CD4-positive, alpha-beta memory T cell (primary cell): ENCODE measurements around the gene RDH12. TPM values are rescaled to one million over a fixed set of nuclear protein-coding genes. Genes with fewer than 3 reads are reported as not detected.

Source experiments
- CTCF ChIA-PET: fragments of 350-600 bp; sonication (Branson Sonifier 250); formaldehyde crosslinking; loops from one replicate; lab custom pipeline; 2021; ENCODE audit warnings: inconsistent platforms; ENCODE audit not compliant: partially characterized antibody; lab: Charles Lee
- POLR2A ChIA-PET: fragments of 350-600 bp; sonication (Branson Sonifier 250); formaldehyde crosslinking; loops from one replicate; lab custom pipeline; 2021; ENCODE audit not compliant: partially characterized antibody; lab: Charles Lee
- DNase-seq, 5 donors: peaks; one replicate each; pipeline versions ENCODE4 v3.0.0 to v3.0.0-alpha.2; 2020 to 2022; ENCODE audit warnings: mixed read lengths in 1 of 5
- H3K27ac ChIP-seq: one replicate; pipeline ENCODE4 v1.7.0; 2013; ENCODE audit warnings: low read depth, low read length
- H3K27me3 ChIP-seq: 2 replicates; pipeline ENCODE4 v1.7.0; 2013; ENCODE audit warnings: mild to moderate bottlenecking, low read length, moderate library complexity; ENCODE audit not compliant: insufficient read depth
- H3K36me3 ChIP-seq: 2 replicates; pipeline ENCODE4 v1.7.0; 2013; ENCODE audit warnings: mild to moderate bottlenecking, low read length, moderate library complexity; ENCODE audit not compliant: insufficient read depth
- H3K4me1 ChIP-seq: 2 replicates; pipeline ENCODE4 v1.7.0; 2013; ENCODE audit warnings: mild to moderate bottlenecking, low read length, moderate library complexity; ENCODE audit not compliant: insufficient read depth
- H3K4me3 ChIP-seq, 2 donors: one replicate each; pipeline ENCODE4 v1.7.0; 2013; ENCODE audit warnings: low read length in 2 of 2, mild to moderate bottlenecking in 1 of 2
- H3K9me3 ChIP-seq, 2 donors: one replicate each; pipeline ENCODE4 v1.7.0; 2013; ENCODE audit warnings: low read length in 2 of 2, control low read depth in 1 of 2; ENCODE audit not compliant: control insufficient read depth in 1 of 2
- H3K27ac Mint-ChIP-seq, 7 donors: one replicate each; pipeline ENCODE4 v1.8.0; 2020 to 2021; ENCODE audit warnings: mixed read lengths in 7 of 7, mild to moderate bottlenecking in 6 of 7, inconsistent platforms in 3 of 7, moderate library complexity in 3 of 7
- H3K27me3 Mint-ChIP-seq, 2 donors: one replicate each; pipeline ENCODE4 v1.8.0; 2020 to 2021; ENCODE audit warnings: mixed read lengths in 2 of 2
- H3K36me3 Mint-ChIP-seq, 2 donors: one replicate each; pipeline ENCODE4 v1.8.0; 2020 to 2021; ENCODE audit warnings: mixed read lengths in 2 of 2, inconsistent platforms in 1 of 2, mild to moderate bottlenecking in 1 of 2
- H3K4me1 Mint-ChIP-seq, 4 donors: one replicate each; pipeline ENCODE4 v1.8.0; 2020 to 2021; ENCODE audit warnings: mixed read lengths in 4 of 4, mild to moderate bottlenecking in 1 of 4
- H3K4me3 Mint-ChIP-seq, 8 donors: one replicate each; pipeline ENCODE4 v1.8.0; 2020 to 2021; ENCODE audit warnings: mixed read lengths in 8 of 8, mild to moderate bottlenecking in 7 of 8, moderate library complexity in 6 of 8, inconsistent platforms in 3 of 8
- H3K9me3 Mint-ChIP-seq, 8 donors: one replicate each; pipeline ENCODE4 v1.8.0; 2020 to 2021; ENCODE audit warnings: mixed read lengths in 8 of 8, mild to moderate bottlenecking in 5 of 8, inconsistent platforms in 3 of 8, moderate library complexity in 1 of 8
- intact Hi-C: fragments of 100-400 bp; cut with micrococcal nuclease; formaldehyde crosslinking; loops from one replicate; pipeline ENCODE4 v1.15.1; 2023
- polyA plus RNA-seq, 2 donors: library from polyadenylated mRNA; unstranded; fragments of 300-500 nt; fragmentation: Illumina TruSeq; gene quantifications; one replicate each; pipeline ENCODE4 v1.2.3, GENCODE V29; 2021
- total RNA-seq, 2 experiments: library from RNA; stranded (reverse); gene quantifications; one replicate each; pipeline ENCODE4 v1.2.3, GENCODE V29; 2021

Gene RDH12
- total and polyA plus RNA-seq, 4 experiments from 2014 or later, result not detected

GRCh38 chr14:67736771-67737170, 35.1 kb downstream of the RDH12 start:
- Mint-ChIP-seq H3K4me3 (no peak overlapping the region), H3K9me3 (peaks cover 0 to 2% (median 0%) of the 10 kb centered on the region in 8 donors), H3K27me3 (no peaks in the 10 kb centered on the region), H3K27ac (no peak overlapping the region), H3K36me3 (no peaks in the 10 kb centered on the region), H3K4me1 (peaks cover 0 to 8% (median under 1%) of the 10 kb centered on the region in 4 donors)
- no peak overlapping the region for H3K27ac ChIP-seq
- no peaks in the 10 kb centered on the region for H3K36me3 ChIP-seq
- ChIA-PET CTCF (no interaction called here), POLR2A (no interaction called here)
- H3K27me3 ChIP-seq, result no peaks in the 10 kb centered on the region
- no peaks in the 10 kb centered on the region for H3K9me3 ChIP-seq
- DNase-seq, result no peak
- intact Hi-C loops, result no loop called here
- H3K4me3 ChIP-seq, result no peak overlapping the region
- no peaks in the 10 kb centered on the region for H3K4me1 ChIP-seq

GRCh38 chr14:67738740-67739504, 37.2 kb downstream of the RDH12 start:
- Mint-ChIP-seq H3K27me3 (no peaks in the 10 kb centered on the region), H3K4me3 (no peak overlapping the region), H3K36me3 (no peaks in the 10 kb centered on the region), H3K27ac (peak overlapping the region in 1 of 7 donors; percentile 31), H3K4me1 (peaks cover 0 to 8% (median under 1%) of the 10 kb centered on the region in 4 donors), H3K9me3 (peaks cover 0 to 4% (median 0%) of the 10 kb centered on the region in 8 donors)
- Histone ChIP-seq H3K9me3 (no peaks in the 10 kb centered on the region), H3K4me1 (no peaks in the 10 kb centered on the region), H3K27me3 (no peaks in the 10 kb centered on the region), H3K4me3 (no peak overlapping the region), H3K27ac (no peak overlapping the region), H3K36me3 (no peaks in the 10 kb centered on the region)
- ChIA-PET CTCF (no interaction called here), POLR2A (no interaction called here)
- peak in 3 of 5 donors; percentile 2 to 46 (median 26) for DNase-seq
- intact Hi-C loops, result no loop called here

- H3K4me3 Mint-ChIP-seq, result no peak overlapping the region
- Histone ChIP-seq H3K36me3 (peaks cover 13% of the 10 kb centered on the region), H3K4me1 (no peaks in the 10 kb centered on the region), H3K27ac (no peak overlapping the region), H3K9me3 (no peaks in the 10 kb centered on the region), H3K4me3 (no peak overlapping the region), H3K27me3 (no peaks in the 10 kb centered on the region)
- POLR2A ChIA-PET, result no interaction called here
- H3K4me1 Mint-ChIP-seq, result peaks cover 0 to 6% (median under 1%) of the 10 kb centered on the region in 4 donors
- no peak overlapping the region for H3K27ac Mint-ChIP-seq
- no peaks in the 10 kb centered on the region for H3K27me3 Mint-ChIP-seq
- CTCF ChIA-PET, result no interaction called here
- intact Hi-C loops, result no loop called here
- H3K36me3 Mint-ChIP-seq, result peaks cover 27 to 32% of the 10 kb centered on the region in 2 donors
- H3K9me3 Mint-ChIP-seq, result peaks cover 0 to 5% (median 0%) of the 10 kb centered on the region in 8 donors
- no peak for DNase-seq
These were observed 42.4 kb downstream of the RDH12 start for GRCh38 chr14:67744046-67744445.

- Histone ChIP-seq H3K27me3 (no peaks in the 10 kb centered on the region), H3K36me3 (peaks cover 34% of the 10 kb centered on the region), H3K9me3 (no peaks in the 10 kb centered on the region), H3K4me3 (no peak overlapping the region), H3K4me1 (no peaks in the 10 kb centered on the region), H3K27ac (no peak overlapping the region)
- no peak overlapping the region for H3K4me3 Mint-ChIP-seq
- peaks cover 54 to 57% of the 10 kb centered on the region in 2 donors for H3K36me3 Mint-ChIP-seq
- POLR2A ChIA-PET, result no interaction called here
- intact Hi-C loops, result no loop called here
- CTCF ChIA-PET, result no interaction called here
- no peaks in the 10 kb centered on the region for H3K27me3 Mint-ChIP-seq
- H3K27ac Mint-ChIP-seq, result peak overlapping the region in 1 of 7 donors; percentile 82
- H3K4me1 Mint-ChIP-seq, result no peaks in the 10 kb centered on the region
- no peak for DNase-seq
- peaks cover 0 to 5% (median 0%) of the 10 kb centered on the region in 8 donors for H3K9me3 Mint-ChIP-seq
These were observed 45.2 kb downstream of the RDH12 start for GRCh38 chr14:67746927-67747326.

GRCh38 chr14:67748312-67748711, 46.6 kb downstream of the RDH12 start:
- Mint-ChIP-seq H3K9me3 (peaks cover 0 to 5% (median 0%) of the 10 kb centered on the region in 8 donors), H3K36me3 (peaks cover 68 to 70% of the 10 kb centered on the region in 2 donors), H3K4me1 (no peaks in the 10 kb centered on the region), H3K27me3 (no peaks in the 10 kb centered on the region), H3K4me3 (no peak overlapping the region), H3K27ac (peak overlapping the region in 1 of 7 donors; percentile 61)
- no peak for DNase-seq
- H3K4me3 ChIP-seq, result no peak overlapping the region
- no peaks in the 10 kb centered on the region for H3K9me3 ChIP-seq
- ChIA-PET CTCF (interaction anchor here (1.5 kb wide), 1 partner anchor 8 kb away, joined by 3 read pairs; no protein-coding TSS in a partner anchor), POLR2A (no interaction called here)
- H3K36me3 ChIP-seq, result peaks cover 47% of the 10 kb centered on the region
- no peaks in the 10 kb centered on the region for H3K27me3 ChIP-seq
- intact Hi-C loops, result no loop called here
- no peak overlapping the region for H3K27ac ChIP-seq
- no peaks in the 10 kb centered on the region for H3K4me1 ChIP-seq

GRCh38 chr14:67749341-67750084, 47.8 kb downstream of the RDH12 start:
- DNase-seq, result no peak
- H3K27me3 ChIP-seq, result no peaks in the 10 kb centered on the region
- H3K27ac ChIP-seq, result no peak overlapping the region
- no peaks in the 10 kb centered on the region for H3K4me1 ChIP-seq
- H3K4me1 Mint-ChIP-seq, result no peaks in the 10 kb centered on the region
- H3K9me3 ChIP-seq, result no peaks in the 10 kb centered on the region
- no peak overlapping the region for H3K4me3 Mint-ChIP-seq
- CTCF ChIA-PET, result interaction anchor here (1.0 kb wide), 1 partner anchor 84 kb away, joined by 3 read pairs; no protein-coding TSS in a partner anchor
- H3K9me3 Mint-ChIP-seq, result peaks cover 0 to 2% (median 0%) of the 10 kb centered on the region in 8 donors
- H3K36me3 ChIP-seq, result peaks cover 59% of the 10 kb centered on the region
- POLR2A ChIA-PET, result no interaction called here
- H3K4me3 ChIP-seq, result no peak overlapping the region
- H3K27me3 Mint-ChIP-seq, result no peaks in the 10 kb centered on the region
- H3K27ac Mint-ChIP-seq, result peak overlapping the region in 2 of 7 donors; percentile 17 to 74
- peaks cover 80 to 82% of the 10 kb centered on the region in 2 donors for H3K36me3 Mint-ChIP-seq
- intact Hi-C loops, result no loop called here

GRCh38 chr14:67756496-67756895, 54.8 kb downstream of the RDH12 start:
- H3K4me1 ChIP-seq, result no peaks in the 10 kb centered on the region
- no peak for DNase-seq
- intact Hi-C loops, result no loop called here
- Mint-ChIP-seq H3K4me3 (no peak overlapping the region), H3K36me3 (peaks cover 79 to 83% of the 10 kb centered on the region in 2 donors), H3K27me3 (no peaks in the 10 kb centered on the region), H3K27ac (peak overlapping the region in 1 of 7 donors; percentile 8), H3K4me1 (no peaks in the 10 kb centered on the region), H3K9me3 (no peaks in the 10 kb centered on the region)
- ChIA-PET POLR2A (no interaction called here), CTCF (interaction anchor here (1.3 kb wide), 1 partner anchor 9 kb away, joined by 3 read pairs; no protein-coding TSS in a partner anchor)
- no peak overlapping the region for H3K27ac ChIP-seq
- H3K36me3 ChIP-seq, result peaks cover 47% of the 10 kb centered on the region
- no peaks in the 10 kb centered on the region for H3K9me3 ChIP-seq
- no peak overlapping the region for H3K4me3 ChIP-seq
- H3K27me3 ChIP-seq, result no peaks in the 10 kb centered on the region
